SU-DHL-6 (cell line): Measurements from ENCODE around the gene ACP2.

Source experiments
- EZH2phosphoT487 ChIP-seq: fragments of 200-600 bp; sonication (generic), shearing (Covaris generic); conservative IDR thresholded peaks from 2 replicates; pipeline ENCODE4 v1.6.1; 2018; ENCODE audit warnings: mild to moderate bottlenecking, antibody characterized with exemption, low read length, moderate library complexity, mixed read lengths
- TF ChIP-seq, protein P1 (sequence below): fragments of 200-600 bp; sonication (generic); IDR thresholded peaks from one replicate; pipeline ENCODE4 v1.5.1; 2017; ENCODE audit warnings: antibody characterized with exemption, mild to moderate bottlenecking, low read length, moderate library complexity; ENCODE audit not compliant: insufficient read depth, poor library complexity, severe bottlenecking

- TF ChIP-seq, protein P1, sequence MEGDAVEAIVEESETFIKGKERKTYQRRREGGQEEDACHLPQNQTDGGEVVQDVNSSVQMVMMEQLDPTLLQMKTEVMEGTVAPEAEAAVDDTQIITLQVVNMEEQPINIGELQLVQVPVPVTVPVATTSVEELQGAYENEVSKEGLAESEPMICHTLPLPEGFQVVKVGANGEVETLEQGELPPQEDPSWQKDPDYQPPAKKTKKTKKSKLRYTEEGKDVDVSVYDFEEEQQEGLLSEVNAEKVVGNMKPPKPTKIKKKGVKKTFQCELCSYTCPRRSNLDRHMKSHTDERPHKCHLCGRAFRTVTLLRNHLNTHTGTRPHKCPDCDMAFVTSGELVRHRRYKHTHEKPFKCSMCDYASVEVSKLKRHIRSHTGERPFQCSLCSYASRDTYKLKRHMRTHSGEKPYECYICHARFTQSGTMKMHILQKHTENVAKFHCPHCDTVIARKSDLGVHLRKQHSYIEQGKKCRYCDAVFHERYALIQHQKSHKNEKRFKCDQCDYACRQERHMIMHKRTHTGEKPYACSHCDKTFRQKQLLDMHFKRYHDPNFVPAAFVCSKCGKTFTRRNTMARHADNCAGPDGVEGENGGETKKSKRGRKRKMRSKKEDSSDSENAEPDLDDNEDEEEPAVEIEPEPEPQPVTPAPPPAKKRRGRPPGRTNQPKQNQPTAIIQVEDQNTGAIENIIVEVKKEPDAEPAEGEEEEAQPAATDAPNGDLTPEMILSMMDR: no peak
- TF ChIP-seq EZH2phosphoT487: no peak
Measured at GRCh38 chr11:47245611-47246357, 2.8 kb downstream of the ACP2 start.
